H1 (cell line): ENCODE results near the gene NOD2. TPM values are rescaled to one million over a fixed set of nuclear protein-coding genes. Genes with fewer than 3 reads are reported as not detected.

Source experiments
- CTCF ChIA-PET: fragments of 300-600 bp; sonication (Branson Sonifier 250); formaldehyde crosslinking; loops from one replicate; lab custom pipeline; 2021; ENCODE audit not compliant: partially characterized antibody; lab: Charles Lee
- POLR2A ChIA-PET: fragments of 300-600 bp; sonication (Branson Sonifier 250); formaldehyde crosslinking; loops from one replicate; lab custom pipeline; 2021; ENCODE audit warnings: inconsistent platforms; ENCODE audit not compliant: partially characterized antibody; lab: Charles Lee
- DNase-seq, 2 experiments: peaks; one replicate each; pipeline versions ENCODE4 v3.0.0 to v3.0.0-alpha.2; 2010 to 2022; ENCODE audit warnings: low spot score in 2 of 2, low read depth in 1 of 2, mixed read lengths in 1 of 2
- FAIRE-seq: peaks from 2 replicates; lab custom pipeline; 2011; peaks lifted over from hg19 to GRCh38; lab: Jason Lieb, UNC
- H2AFZ ChIP-seq: 2 replicates; pipeline ENCODE4 v1.8.1; 2012; ENCODE audit warnings: low read length, inconsistent platforms
- H2AK5ac ChIP-seq: 2 replicates; pipeline ENCODE4 v1.6.1; 2013; ENCODE audit warnings: low read depth, low read length
- H2BK120ac ChIP-seq: replicated peaks from 2 replicates; pipeline ENCODE3; 2013; ENCODE audit warnings: low read depth, low read length, inconsistent platforms
- H2BK12ac ChIP-seq: 2 replicates; pipeline ENCODE4 v1.6.1; 2013; ENCODE audit warnings: low read depth, low read length
- H2BK15ac ChIP-seq: 2 replicates; pipeline ENCODE4 v1.6.1; 2013; ENCODE audit warnings: low read length
- H2BK20ac ChIP-seq: 2 replicates; pipeline ENCODE4 v1.6.1; 2013; ENCODE audit warnings: low read length
- H2BK5ac ChIP-seq: 2 replicates; pipeline ENCODE4 v1.6.1; 2013; ENCODE audit warnings: low read depth, low read length
- H3K14ac ChIP-seq: 2 replicates; pipeline ENCODE4 v1.6.1; 2013; ENCODE audit warnings: inconsistent platforms; ENCODE audit not compliant: insufficient read length
- H3K18ac ChIP-seq: 2 replicates; pipeline ENCODE4 v1.6.1; 2013; ENCODE audit warnings: low read length; ENCODE audit errors: extremely low read depth
- H3K23ac ChIP-seq: 2 replicates; pipeline ENCODE4 v1.6.1; 2013; ENCODE audit warnings: inconsistent platforms; ENCODE audit not compliant: insufficient read length
- H3K23me2 ChIP-seq: 2 replicates; pipeline ENCODE4 v1.6.1; 2013; ENCODE audit warnings: low read depth, low read length
- H3K27ac ChIP-seq: 2 replicates; pipeline ENCODE4 v1.6.1; 2011; ENCODE audit warnings: low read depth, low read length, inconsistent platforms
- H3K27me3 ChIP-seq, 4 experiments: replicated peaks in 1 of 4; 1 replicate in 1 of 4; 2 replicates in 3 of 4; pipeline versions ENCODE4 v1.6.1 to v1.8.1; 2011 to 2013; ENCODE audit warnings: low read length in 3 of 4, mild to moderate bottlenecking in 3 of 4, inconsistent platforms in 2 of 4, mixed read lengths in 2 of 4, moderate library complexity in 1 of 4; ENCODE audit not compliant: control insufficient read depth in 3 of 4, insufficient read depth in 3 of 4; ENCODE audit errors: extremely low read depth in 1 of 4
- H3K36me3 ChIP-seq, 4 experiments: 2 replicates each; pipeline versions ENCODE4 v1.6.1 to v1.8.1; 2011 to 2013; ENCODE audit warnings: mild to moderate bottlenecking in 4 of 4, low read length in 3 of 4, moderate library complexity in 2 of 4, control low read depth in 1 of 4, inconsistent platforms in 1 of 4; ENCODE audit not compliant: insufficient read depth in 4 of 4, control insufficient read depth in 2 of 4
- H3K4ac ChIP-seq: replicated peaks from 2 replicates; pipeline ENCODE3; 2013; ENCODE audit warnings: low read length, low read depth, mixed read lengths, inconsistent platforms; ENCODE audit not compliant: insufficient read length
- H3K4me1 ChIP-seq, 4 experiments: replicated peaks in 1 of 4; 1 replicate in 1 of 4; 2 replicates in 3 of 4; pipeline versions ENCODE4 v1.6.1 to v1.8.1; 2011 to 2013; ENCODE audit warnings: low read length in 3 of 4, inconsistent platforms in 2 of 4, mixed read lengths in 1 of 4; ENCODE audit not compliant: insufficient read depth in 4 of 4, control insufficient read depth in 3 of 4
- H3K4me2 ChIP-seq, 2 experiments: 2 replicates each; pipeline versions ENCODE4 v1.6.1 to v1.8.1; 2011 to 2013; ENCODE audit warnings: low read depth in 2 of 2, low read length in 2 of 2, control low read depth in 1 of 2, inconsistent platforms in 1 of 2, mild to moderate bottlenecking in 1 of 2; ENCODE audit not compliant: insufficient read depth in 1 of 2
- H3K4me3 ChIP-seq, 4 experiments: fragments of 200-600, 300-600 bp in 1 of 4; sonication (generic), shearing (Covaris generic), sonication (Bioruptor Twin) in 1 of 4; 2 replicates each; pipeline versions ENCODE4 v1.5.1 to v1.8.1; 2011 to 2016; ENCODE audit warnings: low read length in 4 of 4, low read depth in 3 of 4, control low read depth in 2 of 4, inconsistent platforms in 2 of 4, mild to moderate bottlenecking in 2 of 4, mixed read lengths in 1 of 4, moderate library complexity in 1 of 4; ENCODE audit not compliant: insufficient read depth in 2 of 4; ENCODE audit errors: extremely low read depth in 1 of 4
- H3K56ac ChIP-seq: replicated peaks from 2 replicates; pipeline ENCODE3; 2013; ENCODE audit warnings: low read depth, mild to moderate bottlenecking, mixed read lengths, low read length, inconsistent platforms; ENCODE audit not compliant: insufficient read length
- H3K79me1 ChIP-seq: 2 replicates; pipeline ENCODE4 v1.6.1; 2013; ENCODE audit warnings: low read depth, low read length, control low read depth
- H3K79me2 ChIP-seq, 2 experiments: 2 replicates each; pipeline versions ENCODE4 v1.6.1 to v1.8.1; 2012 to 2013; ENCODE audit warnings: low read length in 2 of 2, mild to moderate bottlenecking in 2 of 2, inconsistent platforms in 1 of 2; ENCODE audit not compliant: insufficient read depth in 2 of 2, control insufficient read depth in 1 of 2
- H3K9ac ChIP-seq, 4 experiments: replicated peaks in 1 of 4; 1 replicate in 1 of 4; 2 replicates in 3 of 4; pipeline versions ENCODE4 v1.6.1 to v1.8.1; 2011 to 2013; ENCODE audit warnings: low read depth in 3 of 4, low read length in 3 of 4, control low read depth in 2 of 4, mild to moderate bottlenecking in 2 of 4, moderate library complexity in 2 of 4, inconsistent platforms in 1 of 4; ENCODE audit errors: extremely low read depth in 1 of 4
- H3K9me3 ChIP-seq, 2 experiments: 2 replicates each; pipeline versions ENCODE4 v1.6.1 to v1.8.1; 2012 to 2013; ENCODE audit warnings: mild to moderate bottlenecking in 2 of 2, moderate library complexity in 2 of 2, control low read depth in 1 of 2, inconsistent platforms in 1 of 2, low read depth in 1 of 2, low read length in 1 of 2, mixed read lengths in 1 of 2; ENCODE audit not compliant: insufficient read depth in 2 of 2
- H4K20me1 ChIP-seq, 2 experiments: replicated peaks in 1 of 2; 2 replicates each; pipeline versions ENCODE3 to v1.8.1; 2011 to 2013; ENCODE audit warnings: inconsistent platforms in 2 of 2, low read length in 2 of 2, mild to moderate bottlenecking in 1 of 2; ENCODE audit not compliant: insufficient read depth in 2 of 2, control insufficient read depth in 1 of 2
- H4K5ac ChIP-seq: 2 replicates; pipeline ENCODE4 v1.6.1; 2013; ENCODE audit warnings: low read length, low read depth, mixed read lengths, inconsistent platforms; ENCODE audit not compliant: insufficient read length
- H4K8ac ChIP-seq: 2 replicates; pipeline ENCODE4 v1.8.0; 2013; ENCODE audit warnings: mild to moderate bottlenecking, moderate library complexity, low read length, inconsistent platforms; ENCODE audit not compliant: insufficient read depth; ENCODE audit errors: extremely low read depth
- H4K91ac ChIP-seq: replicated peaks from 2 replicates; pipeline ENCODE3; 2013; ENCODE audit warnings: low read length, mixed read lengths, inconsistent platforms; ENCODE audit not compliant: insufficient read length
- CEBPB ChIP-seq: IDR thresholded peaks from 2 replicates; pipeline ENCODE4 v1.6.1; 2012; ENCODE audit warnings: low read depth, low read length
- HDAC2 ChIP-seq, 2 experiments: fragments of 300-600 bp in 1 of 2; sonication (generic) in 1 of 2; IDR thresholded peaks; 2 replicates each; pipeline ENCODE4 v1.6.1; 2011 to 2012; ENCODE audit warnings: low read depth in 2 of 2, low read length in 2 of 2, mild to moderate bottlenecking in 2 of 2, moderate library complexity in 2 of 2, borderline replicate concordance in 1 of 2, inconsistent platforms in 1 of 2
- NRF1 ChIP-seq: IDR thresholded peaks from 2 replicates; pipeline ENCODE4 v1.6.1; 2011; ENCODE audit warnings: mild to moderate bottlenecking, low read depth, low read length, improper control_type of control experiment
- SP1 ChIP-seq: IDR thresholded peaks from 2 replicates; pipeline ENCODE4 v1.6.1; 2011; ENCODE audit warnings: low read depth, low read length
- TAF1 ChIP-seq: IDR thresholded peaks from 2 replicates; pipeline ENCODE4 v1.6.1; 2011; ENCODE audit warnings: mild to moderate bottlenecking, low read depth, low read length
- TCF12 ChIP-seq: IDR thresholded peaks from 2 replicates; pipeline ENCODE4 v1.6.1; 2011; ENCODE audit warnings: low read depth, mild to moderate bottlenecking, low read length
- WGBS, 2 experiments: shearing (Covaris generic) in 1 of 2; methylation state at CpG; one replicate each; pipeline versions ENCODE4 v1.1.6 to v1.1.7; 2013 to 2015; ENCODE audit warnings: low lambda C conversion rate in 2 of 2, mixed read lengths in 2 of 2, inconsistent platforms in 1 of 2, low coverage in 1 of 2, missing lambda C conversion rate in 1 of 2; ENCODE audit not compliant: insufficient replicate concordance in 2 of 2, insufficient coverage in 1 of 2, insufficient read length in 1 of 2; ENCODE audit errors: extremely low coverage in 1 of 2, missing lambda C conversion rate in 1 of 2; 5-methylcytosine and 5-hydroxymethylcytosine counted together
- polyA plus RNA-seq, 7 experiments: library from polyadenylated mRNA; depleted of rRNA in 3 of 7; stranded (reverse) in 5 of 7; unstranded in 2 of 7; fragments of >200 nt in 5 of 7; fragments of 200-250 nt in 2 of 7; gene quantifications; 1 replicate in 5 of 7; 2 replicates in 1 of 7; 4 replicates in 1 of 7; pipeline versions ENCODE4 v1.2.1 to v1.2.3, GENCODE V29; 2011 to 2013; ENCODE audit warnings: missing spikeins in 2 of 7, mixed read lengths in 2 of 7
- total RNA-seq: library from RNA; stranded (reverse); fragmentation: NEBNext Ultra II Directional; extraction: Animal tissue kit (Norgen Biotek cat#: 25700); gene quantifications from 2 replicates; pipeline ENCODE4 v1.2.1, GENCODE V29; 2021
- TF ChIP-seq, protein P1 (sequence below): IDR thresholded peaks from 2 replicates; pipeline ENCODE4 v1.6.1; 2012; ENCODE audit warnings: inconsistent platforms

Gene NOD2
- total and polyA plus RNA-seq, 2 of the 8 experiments (the other 6 are each of a cell fraction or from before 2014, with no cell fraction given) = 0.37 to 0.42 TPM

DNA sequence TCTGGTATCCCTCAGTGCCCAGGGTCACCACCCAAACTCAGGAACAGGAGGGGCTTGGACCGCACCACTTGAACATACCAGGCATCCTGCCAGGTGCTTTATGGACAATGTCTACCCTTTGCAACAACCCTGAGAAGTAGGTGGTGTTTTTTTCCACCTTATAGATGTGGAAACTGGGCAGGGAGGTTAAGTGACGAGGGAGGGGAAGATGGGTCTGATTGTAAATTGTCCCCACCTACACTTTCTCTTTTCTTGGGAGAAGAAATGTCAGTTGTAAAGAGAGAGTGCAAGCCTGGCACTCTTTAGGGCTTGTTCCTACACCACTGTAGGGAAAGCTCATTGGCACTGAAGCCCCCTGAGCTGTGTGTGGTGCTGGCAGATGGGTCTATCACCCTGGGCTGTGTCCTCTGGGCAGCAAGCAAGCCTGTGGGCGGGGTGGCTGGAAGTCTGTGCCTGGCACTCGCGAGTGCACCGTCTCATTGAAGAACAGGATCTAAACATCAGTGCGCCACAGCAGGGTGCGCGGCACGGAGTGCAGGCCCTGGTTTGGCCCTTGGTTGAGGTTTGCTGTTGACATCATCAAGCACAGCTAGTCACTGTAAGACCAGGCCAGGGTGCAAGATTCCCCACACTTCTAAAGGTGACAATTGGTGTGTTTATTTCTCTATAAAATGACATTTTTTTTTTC lies 15.1 kb downstream of the NOD2 start:
- no peak overlapping the region for H3K4me3 ChIP-seq
- POLR2A ChIA-PET = no interaction called here
- no peak overlapping the region for H3K9ac ChIP-seq
- CTCF ChIA-PET = interaction anchor here (0.9 to 1.3 kb wide), 3 partner anchors 27 to 43 kb away, joined by 3 to 5 read pairs (median 3); no protein-coding TSS in a partner anchor
- H3K4me2 ChIP-seq = no peak overlapping the region
- H3K9me3 ChIP-seq = peaks cover 7 to 16% of the 10 kb centered on the region in 2 experiments
- no peak overlapping the region for H2BK120ac ChIP-seq
- WGBS, 2 experiments = 89% methylated on average over 10 of the region's 10 CpGs; no CpG with 5 or more reads in 1 of the 2 experiments
- no peak overlapping the region for H3K18ac ChIP-seq
- H3K27ac ChIP-seq = no peak overlapping the region
- 0 out of 7 replicates have a peak, but pooled peaks cover 0 to under 1% (median 0%) of the 10 kb centered on the region in 4 experiments for H3K4me1 ChIP-seq
- no peak overlapping the region for H4K8ac ChIP-seq
- FAIRE-seq (no peak), DNase-seq (no peak)
- no peaks in the 10 kb centered on the region for H3K23me2 ChIP-seq
- H3K79me1 ChIP-seq = no peaks in the 10 kb centered on the region
- H2BK12ac ChIP-seq = no peak overlapping the region
- H2BK5ac ChIP-seq = no peak overlapping the region
- no peak overlapping the region for H2BK20ac ChIP-seq
- no peak overlapping the region for H2BK15ac ChIP-seq
- no peak overlapping the region for H3K56ac ChIP-seq
- TF ChIP-seq HDAC2 (IDR thresholded peaks at IDR 0.05; ENCODE audit: borderline replicate concordance in 1 of 2, low read depth in 2 of 2, low read length in 2 of 2) (no peak), TCF12 (no peak), SP1 (no peak), CEBPB (no peak), TAF1 (no peak), NRF1 (no peak)
- TF ChIP-seq, protein P1, sequence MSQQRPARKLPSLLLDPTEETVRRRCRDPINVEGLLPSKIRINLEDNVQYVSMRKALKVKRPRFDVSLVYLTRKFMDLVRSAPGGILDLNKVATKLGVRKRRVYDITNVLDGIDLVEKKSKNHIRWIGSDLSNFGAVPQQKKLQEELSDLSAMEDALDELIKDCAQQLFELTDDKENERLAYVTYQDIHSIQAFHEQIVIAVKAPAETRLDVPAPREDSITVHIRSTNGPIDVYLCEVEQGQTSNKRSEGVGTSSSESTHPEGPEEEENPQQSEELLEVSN = no peak
- no peaks in the 10 kb centered on the region for H3K27me3 ChIP-seq
- no peak overlapping the region for H2AK5ac ChIP-seq
- H3K4ac ChIP-seq = no peak overlapping the region
- no peak overlapping the region for H4K5ac ChIP-seq
- H3K36me3 ChIP-seq = no peaks in the 10 kb centered on the region
- no peak overlapping the region for H3K23ac ChIP-seq
- no peaks in the 10 kb centered on the region for H4K20me1 ChIP-seq
- H2AFZ ChIP-seq = no peak overlapping the region
- H3K79me2 ChIP-seq = no peaks in the 10 kb centered on the region
- H4K91ac ChIP-seq = no peak overlapping the region
- no peak overlapping the region for H3K14ac ChIP-seq
